CD4-positive, alpha-beta T cell (primary cell): Measurements from ENCODE around the gene PDILT. TPM values are rescaled to one million over a fixed set of nuclear protein-coding genes. Genes with fewer than 3 reads are reported as not detected.
"Not testable (repeated sequence)": the region's sequence is repeated elsewhere in the genome, so short reads cannot be mapped to it uniquely, and the experiment has no call there.

Experiments used
- ATAC-seq: fragments of 200-7000 bp; cut with Tn5 transposase; one replicate; pipeline ENCODE4 v1.10.0; 2022; ENCODE audit warnings: mild to moderate bottlenecking; ENCODE audit not compliant: poor library complexity
- CTCF ChIA-PET: fragments of 350-600 bp; sonication (Branson Sonifier 250); formaldehyde crosslinking; loops from one replicate; lab custom pipeline; 2021; ENCODE audit warnings: antibody characterized with exemption, inconsistent platforms; lab: Charles Lee
- POLR2A ChIA-PET: fragments of 350-600 bp; sonication (Branson Sonifier 250); formaldehyde crosslinking; loops from one replicate; lab custom pipeline; 2021; ENCODE audit warnings: antibody characterized with exemption, inconsistent platforms; lab: Charles Lee
- DNase-seq, 14 experiments: peaks; one replicate each; pipeline ENCODE4 v3.0.0-alpha.2; 2013 to 2020; ENCODE audit warnings: mixed read lengths in 2 of 14
- H3K27ac ChIP-seq, 2 donors: one replicate each; pipeline versions ENCODE4 v1.5.1 to v1.7.0; 2013; ENCODE audit warnings: low read length in 2 of 2, low read depth in 1 of 2, mild to moderate bottlenecking in 1 of 2
- H3K27me3 ChIP-seq, 2 experiments: 1 replicate in 1 of 2; 2 replicates in 1 of 2; pipeline versions ENCODE4 v1.6.1 to v1.7.0; 2013; ENCODE audit warnings: low read length in 2 of 2, control low read depth in 1 of 2, mild to moderate bottlenecking in 1 of 2, moderate library complexity in 1 of 2; ENCODE audit not compliant: insufficient read depth in 2 of 2, control insufficient read depth in 1 of 2
- H3K36me3 ChIP-seq: one replicate; pipeline ENCODE4 v1.6.1; 2013; ENCODE audit warnings: low read length, control low read depth; ENCODE audit not compliant: insufficient read depth
- H3K4me1 ChIP-seq: one replicate; pipeline ENCODE4 v1.6.1; 2013; ENCODE audit warnings: low read length, control low read depth; ENCODE audit not compliant: insufficient read depth
- H3K4me3 ChIP-seq: one replicate; pipeline ENCODE4 v1.5.1; 2013; ENCODE audit warnings: mild to moderate bottlenecking, low read length, moderate library complexity
- H3K9me3 ChIP-seq, 2 experiments: 1 replicate in 1 of 2; 2 replicates in 1 of 2; pipeline versions ENCODE4 v1.6.1 to v1.7.0; 2013; ENCODE audit warnings: low read length in 2 of 2, mild to moderate bottlenecking in 2 of 2, control low read depth in 1 of 2, moderate library complexity in 1 of 2; ENCODE audit not compliant: control insufficient read depth in 1 of 2, insufficient read depth in 1 of 2
- H3K27ac Mint-ChIP-seq: one replicate; pipeline ENCODE4 v1.8.0; 2020; ENCODE audit warnings: mixed read lengths
- H3K27me3 Mint-ChIP-seq: one replicate; pipeline ENCODE4 v1.8.0; 2021; ENCODE audit warnings: mixed read lengths
- H3K36me3 Mint-ChIP-seq: one replicate; pipeline ENCODE4 v1.8.0; 2021; ENCODE audit warnings: low read depth, mixed read lengths
- H3K4me1 Mint-ChIP-seq: one replicate; pipeline ENCODE4 v1.8.0; 2021; ENCODE audit warnings: low read depth, mixed read lengths
- H3K4me3 Mint-ChIP-seq: one replicate; pipeline ENCODE4 v1.8.0; 2020; ENCODE audit warnings: mild to moderate bottlenecking, mixed read lengths
- H3K9me3 Mint-ChIP-seq: one replicate; pipeline ENCODE4 v1.8.0; 2020; ENCODE audit warnings: mixed read lengths
- CTCF ChIP-seq: fragments of 200-600 bp; IDR thresholded peaks from one replicate; pipeline ENCODE4 v1.8.0; 2022; ENCODE audit warnings: antibody characterized with exemption, mild to moderate bottlenecking
- intact Hi-C, 2 experiments: fragments of 100-400 bp; cut with DNase I in 1 of 2; cut with micrococcal nuclease in 1 of 2; formaldehyde crosslinking; loops; one replicate each; pipeline versions ENCODE4 v1.15.1 to v1.9.0; 2023 to 2025; cut with DNase I, micrococcal nuclease
- total RNA-seq, 174 experiments: library from RNA in 2 of 174; stranded (reverse) in 2 of 174; gene quantifications; one replicate each; pipeline ENCODE4 v1.2.3 and lab custom pipeline; 2021 to 2026

The PDILT gene
- total RNA-seq, 2 experiments from 2014 or later: not detected

DNA sequence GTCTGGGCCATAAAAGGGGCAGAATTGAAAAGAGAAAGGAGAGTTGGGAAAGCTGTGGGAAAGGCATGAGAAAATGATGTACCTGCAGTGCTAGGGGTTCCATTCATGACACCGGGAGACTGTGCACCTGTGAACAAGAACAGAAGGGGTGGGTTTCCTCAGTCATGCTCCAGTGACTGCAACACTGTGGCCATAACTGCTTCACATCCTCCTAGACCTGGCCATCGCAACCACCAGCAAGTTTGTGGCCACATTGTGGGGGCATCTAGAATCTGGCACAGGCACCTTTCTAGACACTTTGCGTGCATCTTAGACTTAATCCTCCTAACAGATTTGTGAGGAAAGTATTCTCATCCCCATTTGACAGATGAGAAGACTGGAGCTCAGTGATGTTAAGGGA is 90.0 kb downstream of the PDILT start:
- TF ChIP-seq CTCF: no peak
- H3K27ac ChIP-seq: no peak overlapping the region
- no peaks in the 10 kb centered on the region for H3K4me1 ChIP-seq
- no peaks in the 10 kb centered on the region for H3K27me3 ChIP-seq
- no peaks in the 10 kb centered on the region for H3K9me3 ChIP-seq
- Mint-ChIP-seq H3K9me3 (no peaks in the 10 kb centered on the region), H3K36me3 (no peaks in the 10 kb centered on the region), H3K27ac (no peak overlapping the region), H3K4me3 (no peak overlapping the region), H3K27me3 (no peaks in the 10 kb centered on the region), H3K4me1 (no peaks in the 10 kb centered on the region)
- ChIA-PET CTCF (no interaction called here), POLR2A (no interaction called here)
- no peak overlapping the region for H3K4me3 ChIP-seq
- intact Hi-C loops: no loop called here
- no peak for ATAC-seq
- no peaks in the 10 kb centered on the region for H3K36me3 ChIP-seq
- DNase-seq: no peak

DNA sequence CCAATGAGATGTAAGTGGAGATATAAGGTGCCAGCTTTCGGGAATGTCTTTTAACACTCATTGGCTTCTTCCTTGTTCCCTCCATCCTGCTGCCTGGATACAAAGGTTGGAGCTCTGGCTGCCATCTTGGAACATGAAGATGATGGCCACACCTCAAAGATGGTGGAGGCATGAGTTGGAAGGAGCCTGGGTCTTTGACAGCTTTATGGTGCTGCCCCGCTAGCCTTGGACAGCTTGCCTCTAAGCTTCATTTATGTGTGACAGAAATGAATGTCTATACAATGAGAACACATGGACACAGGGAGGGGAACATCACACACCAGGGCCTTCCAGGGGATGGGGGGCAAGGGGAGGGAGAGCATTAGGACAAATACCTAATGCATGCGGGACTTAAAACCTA is 90.8 kb downstream of the PDILT start:
- Histone ChIP-seq H3K36me3 (no peaks in the 10 kb centered on the region), H3K27me3 (no peaks in the 10 kb centered on the region), H3K4me1 (no peaks in the 10 kb centered on the region), H3K27ac (no peak overlapping the region), H3K9me3 (no peaks in the 10 kb centered on the region), H3K4me3 (no peak overlapping the region)
- Mint-ChIP-seq H3K27ac (no peak overlapping the region), H3K36me3 (no peaks in the 10 kb centered on the region), H3K9me3 (no peaks in the 10 kb centered on the region), H3K4me1 (no peaks in the 10 kb centered on the region), H3K4me3 (no peak overlapping the region), H3K27me3 (no peaks in the 10 kb centered on the region)
- no peak for TF ChIP-seq CTCF
- DNase-seq (no peak), ATAC-seq (no peak)
- POLR2A ChIA-PET: no interaction called here
- CTCF ChIA-PET: no interaction called here
- intact Hi-C loops: no loop called here

DNA sequence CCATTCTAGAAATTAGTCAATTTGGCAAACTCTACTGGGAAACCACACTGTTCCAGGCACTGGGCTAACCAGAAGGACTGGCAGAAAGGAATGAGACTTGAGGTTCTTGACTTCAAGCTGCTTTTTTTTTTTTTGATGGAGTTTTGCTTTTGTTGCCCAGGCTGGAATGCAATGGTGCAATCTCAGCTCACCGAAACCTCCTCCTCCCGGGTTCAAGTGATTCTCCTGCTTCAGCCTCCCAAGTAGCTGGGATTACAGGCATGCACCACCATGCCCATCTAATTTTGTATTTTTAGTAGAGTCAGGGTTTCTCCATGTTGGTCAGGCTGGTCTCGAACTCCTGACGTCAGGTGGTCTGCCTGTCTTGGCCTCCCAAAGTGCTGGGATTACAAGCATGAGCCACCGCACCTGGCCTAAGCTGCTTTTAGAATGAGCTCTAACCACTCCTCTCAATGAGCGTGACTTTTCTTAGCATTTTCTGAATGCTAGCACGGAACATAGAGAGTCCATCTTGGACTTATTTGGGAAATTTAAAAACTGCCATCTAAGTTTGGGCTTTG is 91.9 kb downstream of the PDILT start:
- H3K27ac ChIP-seq, H3K4me1 ChIP-seq, ATAC-seq, DNase-seq, H3K27me3 Mint-ChIP-seq, CTCF ChIA-PET, intact Hi-C loops, H3K4me3 Mint-ChIP-seq, H3K36me3 Mint-ChIP-seq, H3K36me3 ChIP-seq, H3K27me3 ChIP-seq, H3K9me3 Mint-ChIP-seq, H3K4me1 Mint-ChIP-seq, H3K4me3 ChIP-seq, H3K27ac Mint-ChIP-seq, POLR2A ChIA-PET, H3K9me3 ChIP-seq: not testable (repeated sequence)

DNA sequence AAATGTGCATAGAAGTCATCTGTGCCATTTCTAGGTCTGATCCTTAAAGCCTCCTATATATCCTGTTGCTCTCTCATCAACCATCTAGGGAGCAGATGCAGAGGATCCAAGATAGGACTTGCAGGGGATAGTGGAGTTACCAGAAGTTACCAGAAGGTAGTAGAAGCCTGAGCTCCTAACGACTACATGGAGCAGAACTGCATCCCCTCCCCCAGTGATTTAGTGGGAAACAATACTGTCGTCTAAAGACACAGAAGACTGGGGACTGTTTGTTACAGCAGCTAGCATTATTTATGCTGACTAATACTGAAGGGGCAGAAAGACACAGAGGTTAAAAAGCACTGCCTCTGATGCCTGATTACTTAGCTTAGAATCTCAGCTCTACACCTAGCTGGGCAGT is 93.0 kb downstream of the PDILT start:
- H3K4me1 ChIP-seq: no peaks in the 10 kb centered on the region
- ATAC-seq (no peak), DNase-seq (no peak)
- intact Hi-C loops: no loop called here
- Mint-ChIP-seq H3K4me1 (no peaks in the 10 kb centered on the region), H3K27me3 (peaks cover 3% of the 10 kb centered on the region), H3K36me3 (no peaks in the 10 kb centered on the region), H3K27ac (no peak overlapping the region), H3K4me3 (no peak overlapping the region), H3K9me3 (no peaks in the 10 kb centered on the region)
- CTCF ChIA-PET: no interaction called here
- no peaks in the 10 kb centered on the region for H3K36me3 ChIP-seq
- no peak overlapping the region for H3K27ac ChIP-seq
- H3K9me3 ChIP-seq: no peaks in the 10 kb centered on the region
- POLR2A ChIA-PET: no interaction called here
- H3K4me3 ChIP-seq: no peak overlapping the region
- no peak for TF ChIP-seq CTCF
- no peaks in the 10 kb centered on the region for H3K27me3 ChIP-seq
